GM12872 (cell line): ENCODE measurements around the gene GPC5.

Experiments
- CTCF ChIP-seq: IDR thresholded peaks from 3 replicates; pipeline ENCODE4 v1.5.1; 2011; ENCODE audit warnings: low read depth, mild to moderate bottlenecking, low read length, moderate library complexity; ENCODE audit not compliant: insufficient read depth

GPC5 gene

GRCh38 chr13:92224825-92225224 lies 826.4 kb downstream of the GPC5 start:
- no peak for TF ChIP-seq CTCF

- no peak for TF ChIP-seq CTCF
Measured at GRCh38 chr13:92225861-92226260, 827.4 kb downstream of the GPC5 start.

- no peak for TF ChIP-seq CTCF
Measured at GRCh38 chr13:92232871-92233270, 834.5 kb downstream of the GPC5 start.

- no peak for TF ChIP-seq CTCF
Measured at GRCh38 chr13:92251671-92252210, 853.3 kb downstream of the GPC5 start.

GRCh38 chr13:92255526-92255925 lies 857.1 kb downstream of the GPC5 start:
- no peak for TF ChIP-seq CTCF

- no peak for TF ChIP-seq CTCF
Measured at GRCh38 chr13:92256211-92256610, 857.8 kb downstream of the GPC5 start.

GRCh38 chr13:92259046-92259445 lies 860.6 kb downstream of the GPC5 start:
- TF ChIP-seq CTCF, result no peak
